ENCODE data around the gene LRRTM1.

GRCh38 chr2:80259292-80259691 is 45.3 kb downstream of the LRRTM1 start:
- TF ChIP-seq ESRRG (CRISPR knock-in tag; IDR thresholded peaks at IDR 0.05) (no peak), PPARA (CRISPR knock-in tag; IDR thresholded peaks at IDR 0.05; ENCODE audit: borderline replicate concordance) (no peak), TOX (CRISPR knock-in tag; IDR thresholded peaks at IDR 0.05; ENCODE audit: borderline replicate concordance) (no peak)
